Activated naive CD4-positive, alpha-beta T cell treated with Interleukin-2 at 50 U/mL for 16 hours (primary cell): ENCODE measurements around the gene TIMELESS.
"Not testable (repeated sequence)": the region's sequence is repeated elsewhere in the genome, so short reads cannot be mapped to it uniquely, and the experiment has no call there.

Source experiments
- DNase-seq: peaks from one replicate; pipeline ENCODE4 v3.0.0-alpha.2; 2020

Gene TIMELESS

GRCh38 chr12:56468216-56469006 is 19.2 kb upstream of the TIMELESS start, which contains the start of gene SPRYD4:
SPRYD4 (plus strand) TSS chr12:56468578; CDS start chr12:56468592, 14 bp downstream.
- peak; percentile 94 for DNase-seq

GRCh38 chr12:56462565-56462964 is 13.3 kb upstream of the TIMELESS start:
- no peak for DNase-seq

DNA sequence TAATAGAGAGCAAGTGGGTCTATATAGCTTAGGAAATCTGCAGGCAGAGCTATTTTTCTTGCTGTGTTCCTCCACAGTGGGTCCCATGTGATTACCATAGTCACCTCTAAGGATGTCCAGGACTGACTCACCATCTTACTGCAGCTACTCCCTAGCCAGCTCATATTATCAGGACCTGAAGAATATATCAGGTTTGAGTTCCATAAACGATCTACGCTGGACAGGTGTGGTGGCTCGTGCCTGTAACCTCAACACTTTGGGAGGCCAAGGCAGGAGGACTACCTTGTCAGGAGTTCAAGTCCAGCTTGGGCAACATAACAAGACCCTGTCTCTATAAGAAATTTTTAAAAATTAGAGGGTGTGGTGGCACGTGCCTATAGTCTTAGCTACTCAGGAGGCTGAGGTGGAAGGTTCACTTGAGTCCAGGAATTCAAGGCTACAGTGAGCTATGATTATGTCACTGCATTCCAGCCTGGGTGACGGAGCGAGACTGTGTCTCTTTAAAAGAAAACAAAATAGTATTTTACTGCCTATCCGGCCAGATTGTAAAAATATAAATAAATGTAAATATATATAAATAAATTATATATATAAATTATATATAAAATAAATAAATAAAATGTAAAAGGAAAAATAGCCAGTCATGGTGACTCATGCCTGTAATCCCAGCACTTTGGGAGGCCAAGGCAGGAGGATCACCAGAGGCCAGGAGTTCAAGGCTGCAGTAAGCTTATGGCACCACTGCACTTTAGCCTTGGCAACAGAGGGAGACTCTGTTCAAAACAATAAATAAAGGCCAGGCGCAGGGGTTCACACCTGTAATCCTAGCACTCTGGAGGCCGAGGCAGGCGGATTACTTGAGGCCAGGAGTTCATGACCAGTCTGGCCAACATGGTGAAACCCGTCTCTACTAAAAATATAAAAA is 12.3 kb upstream of the TIMELESS start:
- no peak for DNase-seq

DNA sequence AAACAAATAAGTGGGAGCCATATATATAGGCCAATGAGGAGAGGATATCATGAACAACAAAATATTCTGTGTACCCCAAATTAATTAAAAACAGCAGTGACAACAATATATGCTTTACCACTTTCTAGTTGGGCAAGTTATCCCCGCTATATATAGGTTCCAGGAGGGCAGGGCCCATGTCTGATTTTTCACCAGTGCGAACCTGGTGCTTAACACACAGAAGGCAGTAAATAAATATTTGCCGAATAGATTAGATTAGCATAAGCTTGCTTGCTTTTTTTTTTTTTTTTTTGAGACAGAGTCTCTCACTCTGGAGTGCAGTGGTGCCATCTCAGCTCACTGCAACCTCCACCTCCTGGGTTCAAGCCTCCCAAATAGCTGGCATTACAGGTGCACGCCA is 8.6 kb upstream of the TIMELESS start:
- no peak for DNase-seq

GRCh38 chr12:56454557-56454956 is 5.3 kb upstream of the TIMELESS start, which contains the start of gene MIP:
MIP (minus strand) TSS chr12:56454657; CDS start chr12:56454613, 44 bp downstream.
- no peak for DNase-seq

DNA sequence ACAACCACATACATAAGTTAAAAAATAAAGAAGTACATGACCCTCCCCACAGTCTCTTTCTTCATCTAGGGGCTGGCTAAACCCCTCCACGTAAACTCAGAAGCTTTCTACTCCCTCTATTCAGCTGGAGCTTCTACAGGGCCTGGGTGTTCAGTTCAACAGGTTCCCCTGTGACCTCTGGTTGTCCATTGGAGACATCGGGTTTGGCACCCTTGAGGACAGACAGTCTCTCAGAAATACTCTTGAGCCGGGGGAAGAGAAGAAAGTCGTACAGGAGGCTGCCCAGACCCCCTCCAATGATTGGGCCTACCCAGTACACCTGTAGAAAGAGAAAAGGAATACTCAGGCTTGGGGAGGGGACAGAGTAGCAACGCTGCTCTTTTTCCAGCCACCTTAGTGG is 1.9 kb upstream of the TIMELESS start:
- no peak for DNase-seq

DNA sequence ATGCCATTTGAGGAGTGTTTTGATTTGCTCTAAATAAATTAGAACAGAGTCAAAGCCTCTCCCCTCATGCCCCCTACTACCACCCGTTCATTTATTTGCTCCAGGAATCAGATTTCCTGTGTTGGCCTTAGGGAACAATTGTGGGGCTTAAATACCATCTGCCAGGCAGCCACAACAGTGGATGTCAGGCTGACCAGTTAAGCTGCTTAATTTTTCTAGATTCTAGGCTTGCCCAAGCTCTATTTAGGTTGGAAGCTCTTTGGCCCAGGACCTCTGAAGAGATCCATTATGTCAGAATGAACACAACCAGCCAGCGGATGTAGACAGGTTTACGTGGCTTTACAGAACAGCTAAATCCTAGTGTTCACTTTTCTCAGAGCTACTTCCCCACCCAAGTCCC is 1.0 kb upstream of the TIMELESS start:
- no peak for DNase-seq

DNA sequence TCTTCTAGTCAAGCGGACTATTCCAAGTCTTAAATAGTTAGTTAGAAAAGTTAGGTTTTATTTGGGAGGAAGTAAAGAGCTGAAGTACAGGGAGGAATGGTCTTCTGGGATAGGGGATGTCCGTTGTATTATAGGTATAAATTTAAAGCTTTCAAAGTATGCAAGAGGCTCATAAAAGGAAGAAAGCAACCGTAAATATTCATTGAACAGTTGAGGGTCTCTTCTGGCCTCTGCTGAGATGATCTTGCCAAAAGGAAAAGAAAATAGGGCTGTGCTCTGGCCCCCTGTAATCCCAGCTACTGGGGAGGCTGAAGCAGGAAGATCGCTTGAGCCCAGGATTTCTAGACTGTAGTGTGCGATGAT is 377 bp upstream of the TIMELESS start:
- no peak for DNase-seq

GRCh38 chr12:56443208-56443607 is 6.0 kb downstream of the TIMELESS start:
- not testable (repeated sequence) for DNase-seq

DNA sequence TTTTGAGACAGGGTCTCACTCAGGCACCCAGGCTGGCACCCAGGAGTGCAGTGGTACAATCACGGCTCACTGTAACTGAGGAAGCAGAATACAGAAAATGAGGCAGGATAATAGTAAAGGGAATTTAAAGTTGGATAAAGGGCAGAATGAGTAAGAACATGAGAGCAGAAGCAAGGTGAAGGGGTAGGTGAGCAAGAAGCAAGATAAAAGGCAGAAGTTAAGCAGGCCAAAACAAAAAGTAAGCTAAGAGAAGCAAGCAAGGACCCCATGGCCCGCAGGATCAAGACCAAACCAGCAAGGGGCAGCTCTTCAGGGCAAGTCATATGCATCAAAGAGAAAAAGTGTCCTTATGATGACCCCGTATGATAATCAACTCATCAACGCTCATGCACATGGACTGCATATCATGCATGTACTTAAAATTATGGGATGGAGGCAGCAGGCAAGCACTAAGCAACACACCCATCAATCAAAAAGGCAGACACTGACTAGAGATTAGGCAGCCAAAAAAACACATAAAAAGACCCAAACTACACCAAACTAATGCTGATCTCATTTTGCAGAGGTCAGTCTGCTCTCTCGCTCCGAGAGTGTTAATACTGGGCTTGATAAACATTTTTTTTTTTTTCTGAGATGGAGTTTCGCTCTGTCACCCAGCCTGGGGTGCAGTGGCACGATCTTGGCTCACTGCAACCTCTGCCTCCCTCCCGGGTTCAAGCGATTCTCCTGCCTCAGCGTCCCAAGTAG is 11.6 kb downstream of the TIMELESS start:
- no peak for DNase-seq

- no peak for DNase-seq
Observed at GRCh38 chr12:56434828-56435227, 14.4 kb downstream of the TIMELESS start.

GRCh38 chr12:56431850-56432249 is 17.4 kb downstream of the TIMELESS start:
- no peak for DNase-seq

GRCh38 chr12:56431288-56431687 is 17.9 kb downstream of the TIMELESS start:
- no peak for DNase-seq

DNA sequence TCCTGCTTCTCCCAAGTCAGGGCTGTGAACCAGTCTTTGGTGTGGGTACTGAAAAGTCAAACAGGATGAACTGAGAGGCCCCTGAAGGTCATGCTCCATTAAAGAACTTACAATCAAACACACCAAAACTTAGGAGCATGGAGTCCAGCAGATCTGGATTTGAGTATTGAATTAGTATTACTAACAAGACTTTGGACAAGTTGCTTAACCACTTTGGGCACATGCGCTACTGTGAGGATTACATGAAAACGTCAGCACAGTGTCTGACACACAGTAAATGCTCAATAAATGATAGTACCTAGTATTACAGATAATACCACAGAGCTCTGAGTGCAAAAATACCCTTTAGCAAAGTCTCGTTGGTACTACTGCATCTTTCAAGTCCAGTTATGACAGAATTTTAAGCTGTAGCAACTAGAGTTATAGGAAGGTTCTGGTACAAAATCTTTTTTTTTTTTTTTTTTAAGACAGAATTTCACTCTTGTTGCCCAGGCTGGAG is 23.2 kb downstream of the TIMELESS start:
- DNase-seq: no peak

DNA sequence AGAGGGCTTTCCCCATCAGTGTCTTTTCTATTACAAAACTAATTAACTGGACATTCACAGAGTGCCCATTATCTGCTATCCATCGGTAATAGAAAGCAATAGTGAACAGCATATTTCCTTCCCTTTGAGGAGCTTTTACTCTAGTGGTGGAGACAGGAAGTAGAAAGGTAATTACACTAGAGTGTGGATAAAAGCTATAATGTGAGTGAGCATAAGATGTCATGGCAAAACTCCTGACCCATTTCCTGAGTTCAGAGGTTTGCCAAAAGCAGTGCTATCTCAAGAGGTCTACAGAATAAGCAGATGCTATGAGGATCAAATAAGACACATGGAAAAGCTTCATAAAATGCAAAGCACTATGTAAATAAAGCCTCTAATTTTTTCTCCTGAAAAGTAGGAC is 24.0 kb downstream of the TIMELESS start:
- no peak for DNase-seq

- no peak for DNase-seq
Observed at GRCh38 chr12:56420411-56420810, 28.8 kb downstream of the TIMELESS start.

DNA sequence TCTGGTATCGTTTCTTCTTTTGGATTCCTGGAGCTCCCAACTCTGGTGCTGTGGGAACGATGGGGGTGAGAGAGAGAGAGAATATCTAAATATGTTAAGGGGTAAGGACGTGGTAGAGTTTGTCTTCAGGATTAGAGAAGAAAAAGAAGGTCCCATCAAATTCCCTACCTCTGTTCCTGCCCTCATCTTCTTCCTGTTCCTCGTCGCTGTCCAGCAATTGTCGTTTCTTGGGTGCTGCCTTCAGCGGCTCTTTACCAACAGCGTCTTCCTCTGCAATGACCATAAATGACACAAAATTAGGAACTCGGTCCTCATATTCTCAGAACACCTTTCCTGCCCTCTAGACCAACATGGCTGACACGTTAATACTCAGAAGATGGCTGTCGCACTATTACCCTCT is 31.5 kb downstream of the TIMELESS start:
- no peak for DNase-seq

GRCh38 chr12:56414401-56414800 is 34.8 kb downstream of the TIMELESS start:
- DNase-seq: no peak

DNA sequence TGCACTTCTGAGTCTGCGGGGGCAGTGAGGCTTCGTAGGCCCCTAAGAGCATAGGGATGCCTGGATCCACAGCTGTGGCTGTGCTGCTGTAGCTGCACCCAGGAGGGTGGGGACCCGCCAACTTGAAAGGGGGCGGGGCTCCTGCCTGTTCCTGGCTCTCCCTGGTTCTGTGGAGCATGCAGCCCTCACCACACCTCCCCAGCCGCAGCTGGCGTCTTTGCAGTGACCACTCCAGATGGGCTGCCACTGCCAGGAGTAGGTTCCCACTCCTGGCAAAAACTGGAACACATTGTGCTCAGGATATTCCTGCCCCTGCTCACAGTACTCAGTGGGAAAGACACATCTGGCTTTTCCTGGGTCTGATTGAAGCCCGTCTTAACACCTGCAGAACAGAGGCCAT is 35.8 kb downstream of the TIMELESS start:
- DNase-seq: no peak

GRCh38 chr12:56411781-56412639 is 37.2 kb downstream of the TIMELESS start:
- DNase-seq: no peak

- DNase-seq: no peak
Observed at GRCh38 chr12:56410768-56411167, 38.5 kb downstream of the TIMELESS start.
